Colonic mucosa (tissue), 4 donors: ENCODE measurements around the gene SAMD4A. TPM values are rescaled to one million over a fixed set of nuclear protein-coding genes. Genes with fewer than 3 reads are reported as not detected.

ENCODE experiments used
- DNase-seq: peaks from one replicate; pipeline ENCODE4 v3.0.0-alpha.2; 2020
- H3K27ac ChIP-seq: fragments of 200-600 bp; one replicate; pipeline ENCODE4 v1.8.0; 2021
- H3K27me3 ChIP-seq: fragments of 200-600 bp; one replicate; pipeline ENCODE4 v1.8.0; 2021
- H3K36me3 ChIP-seq: fragments of 200-600 bp; one replicate; pipeline ENCODE4 v1.8.0; 2021
- H3K4me1 ChIP-seq: fragments of 200-600 bp; one replicate; pipeline ENCODE4 v1.8.0; 2021; ENCODE audit warnings: mild to moderate bottlenecking
- H3K4me3 ChIP-seq: fragments of 200-600 bp; one replicate; pipeline ENCODE4 v1.8.0; 2021
- H3K9ac ChIP-seq, 2 donors: one replicate each; pipeline ENCODE4 v1.7.0; 2013; ENCODE audit warnings: control low read depth in 2 of 2, low read depth in 2 of 2, low read length in 2 of 2
- H3K9me3 ChIP-seq: fragments of 200-600 bp; one replicate; pipeline ENCODE4 v1.8.0; 2021
- CTCF ChIP-seq: fragments of 200-600 bp; IDR thresholded peaks from one replicate; pipeline ENCODE4 v1.8.0; 2022; ENCODE audit warnings: antibody characterized with exemption, mild to moderate bottlenecking
- intact Hi-C: fragments of 100-400 bp; cut with DNase I; formaldehyde crosslinking; loops from one replicate; pipeline ENCODE4 v1.14.1; 2022
- total RNA-seq, 2 donors: library from RNA; stranded (reverse); fragmentation: NEBNext Ultra II Directional in 1 of 2; extraction: Animal tissue kit (Norgen Biotek cat#: 25700) in 1 of 2; gene quantifications; one replicate each; pipeline ENCODE4 v1.2.1, GENCODE V29; 2021
- donor health status: healthy.
- donor health status: DM: no; HTN: no; CAD: no.
- donor health status: DM: no; HTN: no; CAD: no.

Gene SAMD4A
- total RNA-seq, 2 donors from 2014 or later = 5.6 to 31.3 TPM

GRCh38 chr14:54673193-54674045 lies 106.5 kb downstream of the SAMD4A start:
- Histone ChIP-seq H3K4me1 (no peaks in the 10 kb centered on the region), H3K27ac (peak overlapping the region; percentile 21), H3K4me3 (no peak overlapping the region), H3K36me3 (no peaks in the 10 kb centered on the region), H3K27me3 (no peaks in the 10 kb centered on the region), H3K9ac (no peak overlapping the region), H3K9me3 (no peaks in the 10 kb centered on the region)
- DNase-seq = no peak
- intact Hi-C loops = no loop called here
- TF ChIP-seq CTCF = no peak

GRCh38 chr14:54674046-54674741 lies 107.3 kb downstream of the SAMD4A start:
- intact Hi-C loops = no loop called here
- no peaks in the 10 kb centered on the region for H3K36me3 ChIP-seq
- H3K27me3 ChIP-seq = no peaks in the 10 kb centered on the region
- no peak for DNase-seq
- TF ChIP-seq CTCF = no peak
- H3K9ac ChIP-seq = no peak overlapping the region
- H3K27ac ChIP-seq = peak overlapping the region; percentile 21
- H3K9me3 ChIP-seq = no peaks in the 10 kb centered on the region
- no peaks in the 10 kb centered on the region for H3K4me1 ChIP-seq
- H3K4me3 ChIP-seq = no peak overlapping the region

GRCh38 chr14:54675236-54676128 lies 108.6 kb downstream of the SAMD4A start:
- Histone ChIP-seq H3K9ac (no peak overlapping the region), H3K36me3 (no peaks in the 10 kb centered on the region), H3K9me3 (no peaks in the 10 kb centered on the region), H3K27ac (no peak overlapping the region), H3K27me3 (no peaks in the 10 kb centered on the region), H3K4me3 (no peak overlapping the region), H3K4me1 (no peaks in the 10 kb centered on the region)
- no peak for TF ChIP-seq CTCF
- intact Hi-C loops = no loop called here
- no peak for DNase-seq

- no peak overlapping the region for H3K4me3 ChIP-seq
- H3K9ac ChIP-seq = no peak overlapping the region
- peak overlapping the region; percentile 38 for H3K27ac ChIP-seq
- no peak for DNase-seq
- intact Hi-C loops = no loop called here
- no peaks in the 10 kb centered on the region for H3K36me3 ChIP-seq
- H3K9me3 ChIP-seq = no peaks in the 10 kb centered on the region
- no peaks in the 10 kb centered on the region for H3K4me1 ChIP-seq
- no peaks in the 10 kb centered on the region for H3K27me3 ChIP-seq
- no peak for TF ChIP-seq CTCF
These were observed 110.1 kb downstream of the SAMD4A start for GRCh38 chr14:54676812-54677708.
